HCT116 (cell line): Measurements from ENCODE around the gene TRIM67.

Source experiments
- EZH2 ChIP-seq: fragments of 200-600 bp; sonication (generic); IDR thresholded peaks from 2 replicates; pipeline ENCODE4 v1.6.1; 2017; ENCODE audit warnings: antibody characterized with exemption, mixed run types
- EZH2phosphoT487 ChIP-seq: fragments of 200-600 bp; IDR thresholded peaks from 2 replicates; pipeline ENCODE4 v1.6.1; 2018; ENCODE audit warnings: antibody characterized with exemption, borderline replicate concordance
- FOSL1 ChIP-seq: IDR thresholded peaks from 2 replicates; pipeline ENCODE4 v1.6.1; 2012; ENCODE audit warnings: low read depth
- JUND ChIP-seq: IDR thresholded peaks from 2 replicates; pipeline ENCODE4 v1.6.1; 2012
- POLR2A ChIP-seq: IDR thresholded peaks from 2 replicates; pipeline ENCODE4 v1.7.0; 2011; ENCODE audit warnings: borderline replicate concordance; ENCODE audit not compliant: insufficient read depth, insufficient read length; ENCODE audit errors: extremely low read depth
- POLR2AphosphoS5 ChIP-seq: IDR thresholded peaks from 2 replicates; pipeline ENCODE4 v1.6.1; 2011; ENCODE audit warnings: mild to moderate bottlenecking, low read depth, low read length, moderate library complexity
- RAD21 ChIP-seq: IDR thresholded peaks from 2 replicates; pipeline ENCODE4 v1.6.1; 2012; ENCODE audit warnings: low read depth, mild to moderate bottlenecking
- SIN3A ChIP-seq: IDR thresholded peaks from 2 replicates; pipeline ENCODE4 v1.6.1; 2012; ENCODE audit warnings: low read depth
- SP1 ChIP-seq: IDR thresholded peaks from 2 replicates; pipeline ENCODE4 v1.6.1; 2012; ENCODE audit warnings: low read depth
- ZFX ChIP-seq: fragments of 450-650 bp; IDR thresholded peaks from 2 replicates; pipeline ENCODE4 v1.6.1; 2017
- TF ChIP-seq, protein P1 (sequence below), 3 experiments: fragments of 200-600 bp in 1 of 3; sonication (generic) in 1 of 3; IDR thresholded peaks in 2 of 3; conservative IDR thresholded peaks in 1 of 3; 2 replicates each; pipeline ENCODE4 v1.5.1; 2012 to 2017; ENCODE audit warnings: low read depth in 2 of 3, low read length in 2 of 3, antibody characterized with exemption in 1 of 3, borderline replicate concordance in 1 of 3, control low read depth in 1 of 3, mild to moderate bottlenecking in 1 of 3, mixed read lengths in 1 of 3, mixed run types in 1 of 3, moderate library complexity in 1 of 3; ENCODE audit not compliant: insufficient read depth in 1 of 3
- TF ChIP-seq, protein P2 (sequence below): IDR thresholded peaks from 2 replicates; pipeline ENCODE4 v1.6.1; 2012; ENCODE audit warnings: low read depth
- TF ChIP-seq, protein P3 (sequence below): IDR thresholded peaks from 2 replicates; pipeline ENCODE4 v1.6.1; 2011; ENCODE audit warnings: mild to moderate bottlenecking, low read length, moderate library complexity; ENCODE audit not compliant: insufficient replicate concordance; ENCODE audit errors: extremely low read depth

DNA sequence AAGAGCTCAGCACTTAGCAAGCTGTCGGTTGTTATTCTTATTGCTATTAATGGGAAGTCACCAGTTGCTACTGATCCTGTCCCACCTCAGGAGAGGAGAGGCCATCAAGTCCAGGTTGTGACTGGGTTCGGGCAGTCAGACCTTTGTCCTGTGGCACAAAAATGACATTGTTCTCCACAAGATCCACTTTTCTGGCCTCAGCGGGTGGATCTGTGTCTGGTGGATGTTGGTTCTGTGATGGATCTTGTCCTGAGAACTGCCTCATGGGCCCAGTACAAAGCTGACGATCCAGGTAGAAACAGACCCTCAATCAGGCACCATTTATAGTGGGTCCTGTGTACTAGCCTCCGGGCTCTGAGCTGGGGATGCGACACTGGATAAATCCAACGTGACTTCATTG lies 26.9 kb downstream of the TRIM67 start:
- no peak for TF ChIP-seq POLR2AphosphoS5
- TF ChIP-seq, protein P1, sequence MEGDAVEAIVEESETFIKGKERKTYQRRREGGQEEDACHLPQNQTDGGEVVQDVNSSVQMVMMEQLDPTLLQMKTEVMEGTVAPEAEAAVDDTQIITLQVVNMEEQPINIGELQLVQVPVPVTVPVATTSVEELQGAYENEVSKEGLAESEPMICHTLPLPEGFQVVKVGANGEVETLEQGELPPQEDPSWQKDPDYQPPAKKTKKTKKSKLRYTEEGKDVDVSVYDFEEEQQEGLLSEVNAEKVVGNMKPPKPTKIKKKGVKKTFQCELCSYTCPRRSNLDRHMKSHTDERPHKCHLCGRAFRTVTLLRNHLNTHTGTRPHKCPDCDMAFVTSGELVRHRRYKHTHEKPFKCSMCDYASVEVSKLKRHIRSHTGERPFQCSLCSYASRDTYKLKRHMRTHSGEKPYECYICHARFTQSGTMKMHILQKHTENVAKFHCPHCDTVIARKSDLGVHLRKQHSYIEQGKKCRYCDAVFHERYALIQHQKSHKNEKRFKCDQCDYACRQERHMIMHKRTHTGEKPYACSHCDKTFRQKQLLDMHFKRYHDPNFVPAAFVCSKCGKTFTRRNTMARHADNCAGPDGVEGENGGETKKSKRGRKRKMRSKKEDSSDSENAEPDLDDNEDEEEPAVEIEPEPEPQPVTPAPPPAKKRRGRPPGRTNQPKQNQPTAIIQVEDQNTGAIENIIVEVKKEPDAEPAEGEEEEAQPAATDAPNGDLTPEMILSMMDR (IDR thresholded peaks at IDR 0.05 in 2 of 3, conservative IDR thresholded peaks at IDR 0.05 in 1 of 3; ENCODE audit: borderline replicate concordance in 1 of 3, insufficient read depth in 1 of 3, low read depth in 2 of 3, low read length in 2 of 3), result no peak
- no peak for TF ChIP-seq EZH2
- no peak for TF ChIP-seq RAD21
- TF ChIP-seq, protein P2, sequence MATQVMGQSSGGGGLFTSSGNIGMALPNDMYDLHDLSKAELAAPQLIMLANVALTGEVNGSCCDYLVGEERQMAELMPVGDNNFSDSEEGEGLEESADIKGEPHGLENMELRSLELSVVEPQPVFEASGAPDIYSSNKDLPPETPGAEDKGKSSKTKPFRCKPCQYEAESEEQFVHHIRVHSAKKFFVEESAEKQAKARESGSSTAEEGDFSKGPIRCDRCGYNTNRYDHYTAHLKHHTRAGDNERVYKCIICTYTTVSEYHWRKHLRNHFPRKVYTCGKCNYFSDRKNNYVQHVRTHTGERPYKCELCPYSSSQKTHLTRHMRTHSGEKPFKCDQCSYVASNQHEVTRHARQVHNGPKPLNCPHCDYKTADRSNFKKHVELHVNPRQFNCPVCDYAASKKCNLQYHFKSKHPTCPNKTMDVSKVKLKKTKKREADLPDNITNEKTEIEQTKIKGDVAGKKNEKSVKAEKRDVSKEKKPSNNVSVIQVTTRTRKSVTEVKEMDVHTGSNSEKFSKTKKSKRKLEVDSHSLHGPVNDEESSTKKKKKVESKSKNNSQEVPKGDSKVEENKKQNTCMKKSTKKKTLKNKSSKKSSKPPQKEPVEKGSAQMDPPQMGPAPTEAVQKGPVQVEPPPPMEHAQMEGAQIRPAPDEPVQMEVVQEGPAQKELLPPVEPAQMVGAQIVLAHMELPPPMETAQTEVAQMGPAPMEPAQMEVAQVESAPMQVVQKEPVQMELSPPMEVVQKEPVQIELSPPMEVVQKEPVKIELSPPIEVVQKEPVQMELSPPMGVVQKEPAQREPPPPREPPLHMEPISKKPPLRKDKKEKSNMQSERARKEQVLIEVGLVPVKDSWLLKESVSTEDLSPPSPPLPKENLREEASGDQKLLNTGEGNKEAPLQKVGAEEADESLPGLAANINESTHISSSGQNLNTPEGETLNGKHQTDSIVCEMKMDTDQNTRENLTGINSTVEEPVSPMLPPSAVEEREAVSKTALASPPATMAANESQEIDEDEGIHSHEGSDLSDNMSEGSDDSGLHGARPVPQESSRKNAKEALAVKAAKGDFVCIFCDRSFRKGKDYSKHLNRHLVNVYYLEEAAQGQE, result no peak
- TF ChIP-seq POLR2A, result no peak
- TF ChIP-seq EZH2phosphoT487, result no peak
- TF ChIP-seq FOSL1, result no peak
- no peak for TF ChIP-seq SP1
- TF ChIP-seq, protein P3, sequence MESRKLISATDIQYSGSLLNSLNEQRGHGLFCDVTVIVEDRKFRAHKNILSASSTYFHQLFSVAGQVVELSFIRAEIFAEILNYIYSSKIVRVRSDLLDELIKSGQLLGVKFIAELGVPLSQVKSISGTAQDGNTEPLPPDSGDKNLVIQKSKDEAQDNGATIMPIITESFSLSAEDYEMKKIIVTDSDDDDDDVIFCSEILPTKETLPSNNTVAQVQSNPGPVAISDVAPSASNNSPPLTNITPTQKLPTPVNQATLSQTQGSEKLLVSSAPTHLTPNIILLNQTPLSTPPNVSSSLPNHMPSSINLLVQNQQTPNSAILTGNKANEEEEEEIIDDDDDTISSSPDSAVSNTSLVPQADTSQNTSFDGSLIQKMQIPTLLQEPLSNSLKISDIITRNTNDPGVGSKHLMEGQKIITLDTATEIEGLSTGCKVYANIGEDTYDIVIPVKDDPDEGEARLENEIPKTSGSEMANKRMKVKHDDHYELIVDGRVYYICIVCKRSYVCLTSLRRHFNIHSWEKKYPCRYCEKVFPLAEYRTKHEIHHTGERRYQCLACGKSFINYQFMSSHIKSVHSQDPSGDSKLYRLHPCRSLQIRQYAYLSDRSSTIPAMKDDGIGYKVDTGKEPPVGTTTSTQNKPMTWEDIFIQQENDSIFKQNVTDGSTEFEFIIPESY, result no peak
- no peak for TF ChIP-seq ZFX
- no peak for TF ChIP-seq JUND
- TF ChIP-seq SIN3A, result no peak
